Measurements from ENCODE around the gene ZNF485.
"Not testable (repeated sequence)": the region's sequence is repeated elsewhere in the genome, so short reads cannot be mapped to it uniquely, and the experiment has no call there.

Gene ZNF485

GRCh38 chr10:43606323-43607198, at the start of gene ZNF485:
TSS of gene ZNF485 (plus strand) at chr10:43606438. CDS start at chr10:43607051, 613 bp downstream.
- peak; percentile 78 for DNase-seq

- no peak for DNase-seq
Measured at GRCh38 chr10:43557214-43557613, 49.0 kb upstream of the ZNF485 start.

- DNase-seq = peak; percentile 43
Measured at GRCh38 chr10:43569681-43570080, 36.6 kb upstream of the ZNF485 start.

- no peak for DNase-seq
Measured at GRCh38 chr10:43570971-43571370, 35.3 kb upstream of the ZNF485 start.

GRCh38 chr10:43573250-43574000, 32.8 kb upstream of the ZNF485 start:
- DNase-seq = no peak

- peak; percentile 93 for DNase-seq
Measured at GRCh38 chr10:43574001-43574892, 32.0 kb upstream of the ZNF485 start, which contains the start of gene ZNF239. TSS of gene ZNF239 (minus strand) at chr10:43574616. CDS start at chr10:43558079, 16,537 bp downstream.

GRCh38 chr10:43574906-43575305, 31.3 kb upstream of the ZNF485 start:
- DNase-seq = peak; percentile 4

- no peak for DNase-seq
Measured at GRCh38 chr10:43576062-43576461, 30.2 kb upstream of the ZNF485 start.

- DNase-seq = no peak
Measured at GRCh38 chr10:43576580-43576979, 29.7 kb upstream of the ZNF485 start.

- no peak for DNase-seq
Measured at GRCh38 chr10:43584051-43584450, 22.2 kb upstream of the ZNF485 start.

GRCh38 chr10:43585046-43585445, 21.2 kb upstream of the ZNF485 start:
- no peak for DNase-seq

- no peak for DNase-seq
Measured at GRCh38 chr10:43585981-43586729, 20.1 kb upstream of the ZNF485 start.

GRCh38 chr10:43586730-43587115, 19.5 kb upstream of the ZNF485 start:
- DNase-seq = not testable (repeated sequence)

GRCh38 chr10:43591303-43591904, 14.8 kb upstream of the ZNF485 start:
- no peak for DNase-seq

- DNase-seq = no peak
Measured at GRCh38 chr10:43594944-43595589, 11.2 kb upstream of the ZNF485 start.

- DNase-seq = no peak
Measured at GRCh38 chr10:43595739-43596298, 10.4 kb upstream of the ZNF485 start.

- DNase-seq = no peak
Measured at GRCh38 chr10:43596546-43596945, 9.7 kb upstream of the ZNF485 start.

- no peak for DNase-seq
Measured at GRCh38 chr10:43598446-43598845, 7.8 kb upstream of the ZNF485 start.

- no peak for DNase-seq
Measured at GRCh38 chr10:43599333-43599732, 6.9 kb upstream of the ZNF485 start.

GRCh38 chr10:43601576-43601975, 4.7 kb upstream of the ZNF485 start:
- DNase-seq = not testable (repeated sequence)

- no peak for DNase-seq
Measured at GRCh38 chr10:43605850-43606322, 352 bp upstream of the ZNF485 start.

All from NCI-H146 (cell line).